Measurements from ENCODE around the gene C17orf113. TPM values are rescaled to one million over a fixed set of nuclear protein-coding genes. Genes with fewer than 3 reads are reported as not detected.

The C17orf113 gene
- polyA plus RNA-seq (2013, experiment 1 of 2): 0.55 TPM
- polyA plus RNA-seq (2013, experiment 2 of 2): 1.3 TPM

DNA sequence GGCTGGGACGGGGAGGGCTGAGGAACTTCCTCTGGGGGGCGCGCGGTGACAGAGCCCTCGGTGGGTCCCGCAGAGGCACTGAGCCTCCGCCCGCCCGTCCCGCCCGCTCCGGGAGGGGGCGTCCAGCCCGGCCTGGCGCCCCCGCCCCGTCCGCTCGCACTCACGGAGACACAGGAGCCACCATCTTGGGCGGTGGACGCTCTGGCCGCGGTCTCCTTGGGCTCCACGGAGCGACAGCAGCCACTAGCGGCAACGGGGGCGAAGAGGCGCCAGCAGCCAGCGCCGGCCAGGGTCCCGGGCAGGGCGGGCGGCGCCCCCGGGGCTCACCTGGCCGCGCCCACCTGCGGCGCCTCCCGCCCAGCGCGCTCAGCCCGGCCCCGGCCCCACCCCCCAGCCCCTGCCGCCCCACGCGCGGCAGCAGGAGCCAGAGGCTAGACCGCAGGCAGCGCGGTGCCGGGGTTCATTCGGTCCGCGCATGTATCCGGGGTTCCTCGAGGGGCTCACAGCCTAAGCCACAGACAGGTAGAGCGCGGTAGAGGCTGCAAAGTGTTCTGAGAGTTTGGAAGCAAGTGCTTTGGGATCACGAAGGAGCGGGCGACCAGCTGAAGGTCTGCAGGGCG lies at the start of gene C17orf113:
C17orf113 (minus strand) TSS at position 209 of the 620 bp plus-strand sequence. CDS start 7,225 bp downstream, outside the sequence.
- 1% methylated on average over 65 of the region's 65 CpGs for WGBS
- H3K4me3 ChIP-seq (ENCODE audit: low read length): peak within 1 kb of the TSS; percentile 60
- no peaks in the 10 kb centered on the region for H3K9me3 ChIP-seq (ENCODE audit: insufficient read depth, low read depth, low read length)
- H3K4me1 ChIP-seq (ENCODE audit: insufficient read depth, low read length): peaks cover 23% of the 10 kb centered on the region
- peaks cover 6% of the 10 kb centered on the region; the same call in 1 of the 2 replicates for H3K27me3 ChIP-seq (ENCODE audit: insufficient read depth, low read length)
- peak within 1 kb of the TSS; percentile 32; the same call in 1 of the 2 replicates for H3K9ac ChIP-seq (ENCODE audit: low read depth, low read length)
- no peak within 1 kb of the TSS for H3K27ac ChIP-seq (ENCODE audit: low read depth, low read length)
- H3K36me3 ChIP-seq (ENCODE audit: insufficient read depth, low read length): no peaks in the 10 kb centered on the region

DNA sequence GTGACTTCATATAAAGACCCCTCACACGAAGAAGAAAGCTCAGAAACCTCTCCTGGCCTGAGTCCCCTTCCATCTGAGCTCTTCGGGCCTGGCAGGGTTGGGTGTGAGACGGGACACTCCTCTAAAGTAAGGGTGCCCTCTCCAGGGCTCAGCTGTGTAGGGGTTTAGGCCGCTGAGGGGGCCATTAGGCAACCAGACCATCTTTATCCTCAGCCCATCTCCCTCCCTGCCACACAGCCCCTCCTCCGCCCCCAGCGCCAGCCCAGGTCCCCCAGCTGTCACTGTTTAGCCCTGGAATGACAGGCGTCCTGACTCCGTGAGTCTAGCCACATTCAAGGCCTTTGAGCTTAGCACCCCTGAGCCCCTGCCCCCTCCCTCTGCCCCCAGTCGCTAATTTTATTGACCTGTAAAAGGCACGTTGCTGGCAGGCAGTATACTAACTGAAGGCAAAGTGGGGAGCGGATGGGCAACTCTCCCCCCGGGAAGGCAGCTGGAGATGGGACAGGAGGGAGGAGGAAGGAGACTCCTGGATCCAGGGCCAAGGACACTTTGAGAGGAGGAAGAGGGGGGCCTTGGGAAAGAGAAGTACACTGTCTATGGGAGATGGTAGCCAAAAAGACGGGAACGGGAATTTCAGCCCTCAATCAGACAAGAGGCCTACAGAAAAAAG lies 48.5 kb upstream of the C17orf113 start:
- 30% methylated on average over 14 of the region's 14 CpGs for WGBS
- Histone ChIP-seq H3K4me3 (ENCODE audit: low read length) (peak overlapping the region; percentile 51; the same call in 1 of the 2 replicates), H3K27me3 (ENCODE audit: insufficient read depth, low read length) (peaks cover 34% of the 10 kb centered on the region), H3K9ac (ENCODE audit: low read depth, low read length) (no peak overlapping the region), H3K27ac (ENCODE audit: low read depth, low read length) (no peak overlapping the region), H3K9me3 (ENCODE audit: insufficient read depth, low read depth, low read length) (no peaks in the 10 kb centered on the region), H3K4me1 (ENCODE audit: insufficient read depth, low read length) (peaks cover 7% of the 10 kb centered on the region; the same call in 1 of the 2 replicates), H3K36me3 (ENCODE audit: insufficient read depth, low read length) (no peaks in the 10 kb centered on the region)

DNA sequence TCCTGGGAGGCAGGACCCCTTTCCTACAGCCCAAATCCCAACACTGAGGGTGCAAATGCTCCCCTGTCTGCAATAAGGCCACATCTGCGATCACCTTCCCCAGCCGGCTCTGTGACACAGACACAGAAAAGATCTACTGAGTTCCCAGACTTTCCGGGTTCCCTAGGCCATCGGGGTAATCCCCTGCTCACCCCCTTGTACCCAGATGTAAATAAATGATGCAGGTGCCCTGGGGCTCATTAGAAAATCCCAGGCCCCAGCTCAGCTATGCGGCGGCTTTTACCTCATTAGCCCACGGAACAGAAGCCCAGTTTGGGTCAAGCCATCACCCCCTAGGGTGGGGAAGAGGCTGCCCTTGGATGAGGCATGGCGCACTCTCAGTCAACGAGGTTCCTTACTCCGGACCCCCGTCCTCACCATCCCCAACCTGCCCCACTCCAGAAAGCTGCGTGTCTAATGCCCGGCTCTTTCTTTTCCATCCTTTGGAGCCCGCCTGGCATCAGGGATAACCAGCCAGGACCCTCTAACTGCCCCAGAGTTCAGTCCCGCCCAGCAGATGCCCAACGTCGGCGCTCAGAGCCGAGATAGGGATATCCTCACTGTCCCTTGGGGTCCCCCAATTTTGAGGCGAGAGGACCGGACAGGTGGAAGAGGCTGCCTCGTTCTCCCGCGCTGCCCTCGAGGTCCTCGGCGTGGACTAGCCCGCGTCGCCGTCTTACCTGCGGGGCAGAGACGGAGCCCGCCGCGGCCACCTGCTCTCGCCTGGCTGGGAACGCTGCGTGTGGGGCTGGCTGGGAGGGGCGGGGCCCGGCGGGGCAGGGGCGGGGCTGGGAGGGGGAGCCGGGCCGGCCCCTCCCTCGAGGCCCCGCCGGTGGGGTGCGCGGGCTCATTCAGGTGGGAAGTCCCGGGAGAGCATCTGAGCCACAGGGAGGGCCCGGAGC lies 47.6 kb upstream of the C17orf113 start, which contains the start of gene ZNF385C:
ZNF385C (minus strand) TSS at position 783 of the 941 bp plus-strand sequence. CDS start 35,417 bp downstream, outside the sequence.
- Histone ChIP-seq H3K36me3 (ENCODE audit: insufficient read depth, low read length) (no peaks in the 10 kb centered on the region), H3K27me3 (ENCODE audit: insufficient read depth, low read length) (peaks cover 34% of the 10 kb centered on the region), H3K27ac (ENCODE audit: low read depth, low read length) (no peak within 1 kb of the TSS), H3K4me1 (ENCODE audit: insufficient read depth, low read length) (peaks cover 7% of the 10 kb centered on the region; the same call in 1 of the 2 replicates), H3K4me3 (ENCODE audit: low read length) (peak within 1 kb of the TSS; percentile 51), H3K9ac (ENCODE audit: low read depth, low read length) (no peak within 1 kb of the TSS), H3K9me3 (ENCODE audit: insufficient read depth, low read depth, low read length) (no peaks in the 10 kb centered on the region)
- 10% methylated on average over 52 of the region's 52 CpGs for WGBS

DNA sequence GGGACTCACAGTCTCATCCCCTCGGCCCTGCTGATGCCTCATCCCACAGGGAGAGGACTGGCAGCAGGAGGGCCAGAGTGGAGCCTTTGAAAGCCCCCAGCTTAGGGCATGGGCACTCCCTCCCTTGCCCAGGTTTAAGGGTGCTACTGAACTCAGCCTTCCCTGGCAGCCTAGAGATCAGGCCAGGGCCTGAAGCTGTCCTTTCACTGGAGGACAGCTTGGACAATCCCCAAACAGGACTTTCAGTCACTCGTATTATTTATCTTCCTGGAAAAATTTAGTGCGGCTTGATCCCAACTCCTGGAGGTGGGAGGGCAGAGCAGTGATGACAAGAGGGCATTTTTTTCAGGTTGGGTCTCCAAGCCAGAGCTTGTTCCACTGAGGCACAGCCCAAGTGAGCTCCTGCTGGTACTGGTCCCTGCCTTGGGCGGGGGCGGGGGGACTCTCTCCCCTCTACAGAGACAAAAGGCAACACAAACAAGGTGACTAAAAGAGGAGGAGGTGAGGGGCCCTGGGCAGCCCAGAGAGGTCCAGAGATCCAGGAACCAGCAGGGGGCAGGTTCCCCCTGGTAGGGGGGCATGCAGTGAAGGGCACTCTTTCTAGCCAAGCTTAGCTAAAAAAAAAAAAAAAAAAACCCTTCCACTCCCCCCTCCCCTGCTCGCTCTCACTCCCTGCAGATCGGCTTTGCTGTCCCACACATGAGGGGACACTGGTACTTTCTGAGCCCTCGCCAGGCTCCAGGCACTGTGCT lies 46.1 kb upstream of the C17orf113 start:
- no peak overlapping the region for H3K4me3 ChIP-seq (ENCODE audit: low read length)
- no peaks in the 10 kb centered on the region for H3K36me3 ChIP-seq (ENCODE audit: insufficient read depth, low read length)
- H3K27me3 ChIP-seq (ENCODE audit: insufficient read depth, low read length): peaks cover 34% of the 10 kb centered on the region
- no peak overlapping the region for H3K9ac ChIP-seq (ENCODE audit: low read depth, low read length)
- no peaks in the 10 kb centered on the region for H3K9me3 ChIP-seq (ENCODE audit: insufficient read depth, low read depth, low read length)
- WGBS: 71% methylated on average over 6 of the region's 8 CpGs
- no peak overlapping the region for H3K27ac ChIP-seq (ENCODE audit: low read depth, low read length)
- H3K4me1 ChIP-seq (ENCODE audit: insufficient read depth, low read length): peaks cover 7% of the 10 kb centered on the region; the same call in 1 of the 2 replicates

- peaks cover 7% of the 10 kb centered on the region; the same call in 1 of the 2 replicates for H3K4me1 ChIP-seq (ENCODE audit: insufficient read depth, low read length)
- H3K4me3 ChIP-seq (ENCODE audit: low read length): no peak overlapping the region
- H3K27ac ChIP-seq (ENCODE audit: low read depth, low read length): no peak overlapping the region
- no peaks in the 10 kb centered on the region for H3K9me3 ChIP-seq (ENCODE audit: insufficient read depth, low read depth, low read length)
- WGBS: 88% methylated on average over 12 of the region's 12 CpGs
- no peaks in the 10 kb centered on the region for H3K36me3 ChIP-seq (ENCODE audit: insufficient read depth, low read length)
- H3K9ac ChIP-seq (ENCODE audit: low read depth, low read length): no peak overlapping the region
- peaks cover 34% of the 10 kb centered on the region for H3K27me3 ChIP-seq (ENCODE audit: insufficient read depth, low read length)
These were observed 44.1 kb upstream of the C17orf113 start for GRCh38 chr17:42094375-42095069.

DNA sequence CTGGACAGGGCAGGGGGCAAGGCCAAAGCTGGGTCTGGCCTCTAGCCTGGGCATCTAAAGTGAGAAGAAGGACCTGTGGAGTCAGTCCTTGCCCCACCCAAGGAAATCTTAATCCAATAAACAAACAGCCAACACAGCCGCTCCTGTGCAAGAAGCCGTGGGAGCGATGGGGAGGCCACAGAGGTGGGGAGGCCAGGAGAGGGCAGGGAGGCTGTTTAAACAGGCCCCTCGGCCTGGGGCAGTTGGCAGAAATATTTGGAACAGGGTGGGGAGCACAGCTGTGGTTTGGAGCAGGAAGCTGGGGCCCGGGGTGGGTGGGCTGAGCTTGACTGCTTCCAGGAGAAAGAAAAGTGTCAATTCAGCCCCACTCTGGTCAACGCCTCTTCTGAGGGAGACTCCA lies 42.5 kb upstream of the C17orf113 start:
- no peak overlapping the region for H3K9ac ChIP-seq (ENCODE audit: low read depth, low read length)
- no peak overlapping the region for H3K27ac ChIP-seq (ENCODE audit: low read depth, low read length)
- H3K27me3 ChIP-seq (ENCODE audit: insufficient read depth, low read length): peaks cover 22% of the 10 kb centered on the region
- no peaks in the 10 kb centered on the region for H3K9me3 ChIP-seq (ENCODE audit: insufficient read depth, low read depth, low read length)
- H3K4me1 ChIP-seq (ENCODE audit: insufficient read depth, low read length): peaks cover 7% of the 10 kb centered on the region; the same call in 1 of the 2 replicates
- WGBS: 82% methylated on average over 6 of the region's 6 CpGs
- H3K36me3 ChIP-seq (ENCODE audit: insufficient read depth, low read length): no peaks in the 10 kb centered on the region
- H3K4me3 ChIP-seq (ENCODE audit: low read length): no peak overlapping the region

- Histone ChIP-seq H3K4me3 (ENCODE audit: low read length) (no peak overlapping the region), H3K4me1 (ENCODE audit: insufficient read depth, low read length) (no peaks in the 10 kb centered on the region; the same call in 1 of the 2 replicates), H3K27ac (ENCODE audit: low read depth, low read length) (no peak overlapping the region), H3K9ac (ENCODE audit: low read depth, low read length) (no peak overlapping the region), H3K27me3 (ENCODE audit: insufficient read depth, low read length) (peaks cover 4% of the 10 kb centered on the region), H3K9me3 (ENCODE audit: insufficient read depth, low read depth, low read length) (no peaks in the 10 kb centered on the region), H3K36me3 (ENCODE audit: insufficient read depth, low read length) (no peaks in the 10 kb centered on the region)
- 88% methylated on average over 8 of the region's 8 CpGs for WGBS
These were observed 40.8 kb upstream of the C17orf113 start for GRCh38 chr17:42090964-42091790.

GRCh38 chr17:42088736-42089135 lies 38.3 kb upstream of the C17orf113 start:
- Histone ChIP-seq H3K4me3 (ENCODE audit: low read length) (no peak overlapping the region), H3K27me3 (ENCODE audit: insufficient read depth, low read length) (no peaks in the 10 kb centered on the region), H3K27ac (ENCODE audit: low read depth, low read length) (no peak overlapping the region), H3K9me3 (ENCODE audit: insufficient read depth, low read depth, low read length) (no peaks in the 10 kb centered on the region), H3K4me1 (ENCODE audit: insufficient read depth, low read length) (no peaks in the 10 kb centered on the region; the same call in 1 of the 2 replicates), H3K36me3 (ENCODE audit: insufficient read depth, low read length) (no peaks in the 10 kb centered on the region), H3K9ac (ENCODE audit: low read depth, low read length) (no peak overlapping the region)
- 94% methylated on average over 8 of the region's 8 CpGs for WGBS
